ENCODE data around the gene MLKL.

DNA sequence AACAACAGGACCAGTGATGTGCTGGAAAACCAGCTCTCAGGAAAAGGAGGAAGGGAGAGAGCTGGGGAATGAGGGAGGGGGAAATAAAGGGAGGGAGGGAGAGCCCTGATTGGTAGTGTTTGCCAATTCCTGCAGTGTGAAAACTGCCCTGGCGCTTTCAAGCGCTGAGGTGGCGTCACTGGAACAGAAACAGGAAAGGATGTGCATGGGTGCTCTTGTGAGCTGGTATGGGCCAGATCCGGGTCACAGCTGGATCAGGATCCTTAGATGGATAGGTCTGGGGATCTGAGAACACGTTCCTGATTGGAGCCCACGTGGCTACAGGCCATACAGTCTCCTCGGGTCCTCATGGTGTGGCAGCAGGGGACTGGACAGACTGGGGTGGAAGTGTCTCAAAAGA is 16.7 kb upstream of the MLKL start:
- TF ChIP-seq EZH2 (IDR thresholded peaks at IDR 0.05; ENCODE audit: insufficient read depth, poor library complexity, severe bottlenecking) (no peak), EZH2phosphoT487 (IDR thresholded peaks at IDR 0.05; ENCODE audit: insufficient read depth, low read depth) (no peak)

Data from GM23248 (cell line).